Fibroblast of lung (primary cell): ENCODE data around the gene PDE4DIP.
"Not testable (repeated sequence)": the region's sequence is repeated elsewhere in the genome, so short reads cannot be mapped to it uniquely, and the experiment has no call there.

Experiments used
- EZH2 ChIP-seq: IDR thresholded peaks from 2 replicates; pipeline ENCODE4 v1.5.1; 2012; ENCODE audit warnings: low read length, control low read depth, mild to moderate bottlenecking; ENCODE audit errors: missing control alignments
- TF ChIP-seq, protein P1 (sequence below), 2 donors: IDR thresholded peaks in 1 of 2; conservative IDR thresholded peaks in 1 of 2; 1 replicate in 1 of 2; 2 replicates in 1 of 2; pipeline ENCODE4 v1.5.1; 2011 to 2012; ENCODE audit warnings: low read length in 2 of 2, control low read depth in 1 of 2, inconsistent platforms in 1 of 2, low read depth in 1 of 2, mild to moderate bottlenecking in 1 of 2

DNA sequence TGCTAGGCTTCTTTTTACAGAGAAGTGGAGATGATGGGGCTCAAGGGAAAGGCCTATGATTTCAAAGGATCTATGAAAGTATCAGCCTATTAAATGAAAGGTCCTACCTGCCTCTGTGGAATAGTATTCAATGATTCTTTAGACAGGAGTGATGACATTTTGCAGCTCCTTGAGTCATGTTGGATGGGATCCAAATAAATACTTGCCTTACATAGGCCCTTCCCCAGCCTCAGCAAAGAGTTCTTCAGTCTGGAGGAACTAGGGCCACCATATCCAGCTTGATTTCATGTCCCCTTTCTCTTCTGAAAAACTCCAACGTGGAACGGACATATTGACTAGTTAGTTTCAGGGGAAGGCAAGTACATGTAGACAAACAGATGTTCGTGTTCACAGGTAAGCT, 171.3 kb downstream of the PDE4DIP start:
- not testable (repeated sequence) for TF ChIP-seq EZH2
- TF ChIP-seq, protein P1, sequence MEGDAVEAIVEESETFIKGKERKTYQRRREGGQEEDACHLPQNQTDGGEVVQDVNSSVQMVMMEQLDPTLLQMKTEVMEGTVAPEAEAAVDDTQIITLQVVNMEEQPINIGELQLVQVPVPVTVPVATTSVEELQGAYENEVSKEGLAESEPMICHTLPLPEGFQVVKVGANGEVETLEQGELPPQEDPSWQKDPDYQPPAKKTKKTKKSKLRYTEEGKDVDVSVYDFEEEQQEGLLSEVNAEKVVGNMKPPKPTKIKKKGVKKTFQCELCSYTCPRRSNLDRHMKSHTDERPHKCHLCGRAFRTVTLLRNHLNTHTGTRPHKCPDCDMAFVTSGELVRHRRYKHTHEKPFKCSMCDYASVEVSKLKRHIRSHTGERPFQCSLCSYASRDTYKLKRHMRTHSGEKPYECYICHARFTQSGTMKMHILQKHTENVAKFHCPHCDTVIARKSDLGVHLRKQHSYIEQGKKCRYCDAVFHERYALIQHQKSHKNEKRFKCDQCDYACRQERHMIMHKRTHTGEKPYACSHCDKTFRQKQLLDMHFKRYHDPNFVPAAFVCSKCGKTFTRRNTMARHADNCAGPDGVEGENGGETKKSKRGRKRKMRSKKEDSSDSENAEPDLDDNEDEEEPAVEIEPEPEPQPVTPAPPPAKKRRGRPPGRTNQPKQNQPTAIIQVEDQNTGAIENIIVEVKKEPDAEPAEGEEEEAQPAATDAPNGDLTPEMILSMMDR (conservative IDR thresholded peaks at IDR 0.05 in 1 of 2, IDR thresholded peaks at IDR 0.05 in 1 of 2; ENCODE audit: low read depth in 1 of 2, low read length in 2 of 2): not testable (repeated sequence)
